IPS-15b (cell line): Measurements from ENCODE around the gene MMEL1.
"Not testable (repeated sequence)": the region's sequence is repeated elsewhere in the genome, so short reads cannot be mapped to it uniquely, and the experiment has no call there.

Experiments used
- H3K27me3 ChIP-seq: one replicate; pipeline ENCODE4 v1.6.1; 2013; ENCODE audit warnings: low read length; ENCODE audit not compliant: control insufficient read depth, insufficient read depth
- H3K36me3 ChIP-seq: one replicate; pipeline ENCODE4 v1.6.1; 2013; ENCODE audit warnings: low read length; ENCODE audit not compliant: control insufficient read depth, insufficient read depth
- H3K4me1 ChIP-seq: one replicate; pipeline ENCODE4 v1.6.1; 2013; ENCODE audit warnings: mild to moderate bottlenecking, low read length; ENCODE audit not compliant: control insufficient read depth, insufficient read depth
- H3K4me3 ChIP-seq: one replicate; pipeline ENCODE4 v1.5.1; 2013; ENCODE audit warnings: low read depth, low read length
- H3K9ac ChIP-seq: one replicate; pipeline ENCODE4 v1.6.1; 2013; ENCODE audit warnings: low read depth, mild to moderate bottlenecking, low read length
- H3K9me3 ChIP-seq: one replicate; pipeline ENCODE4 v1.6.1; 2013; ENCODE audit warnings: mild to moderate bottlenecking, low read length; ENCODE audit not compliant: control insufficient read depth, insufficient read depth

Gene MMEL1

DNA sequence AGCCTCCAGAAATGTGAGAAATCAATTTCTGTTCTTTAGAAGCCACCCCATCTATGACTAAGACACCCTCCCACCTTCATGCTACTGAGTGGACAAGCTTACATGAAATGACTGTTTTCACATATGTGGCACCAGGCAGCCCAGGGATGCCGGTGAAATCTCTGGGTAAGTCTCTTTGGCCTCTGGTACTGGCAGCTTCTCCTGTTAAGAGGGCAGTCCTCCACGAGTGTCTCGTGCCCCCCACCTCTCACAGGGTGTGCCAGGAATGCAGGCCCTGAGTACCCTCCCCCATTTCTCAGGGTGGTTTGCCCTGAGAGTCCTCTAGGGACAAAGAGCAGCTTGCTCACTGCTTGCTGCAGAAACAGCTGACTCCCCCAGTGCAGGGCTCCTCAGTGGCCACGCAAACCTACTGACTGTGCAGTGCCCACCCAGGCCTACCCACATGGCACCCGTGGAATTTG lies 49.5 kb downstream of the MMEL1 start:
- Histone ChIP-seq H3K27me3 (no peaks in the 10 kb centered on the region), H3K36me3 (no peaks in the 10 kb centered on the region), H3K9ac (no peak overlapping the region), H3K9me3 (no peaks in the 10 kb centered on the region), H3K4me3 (no peak overlapping the region), H3K4me1 (peaks cover 3% of the 10 kb centered on the region)

DNA sequence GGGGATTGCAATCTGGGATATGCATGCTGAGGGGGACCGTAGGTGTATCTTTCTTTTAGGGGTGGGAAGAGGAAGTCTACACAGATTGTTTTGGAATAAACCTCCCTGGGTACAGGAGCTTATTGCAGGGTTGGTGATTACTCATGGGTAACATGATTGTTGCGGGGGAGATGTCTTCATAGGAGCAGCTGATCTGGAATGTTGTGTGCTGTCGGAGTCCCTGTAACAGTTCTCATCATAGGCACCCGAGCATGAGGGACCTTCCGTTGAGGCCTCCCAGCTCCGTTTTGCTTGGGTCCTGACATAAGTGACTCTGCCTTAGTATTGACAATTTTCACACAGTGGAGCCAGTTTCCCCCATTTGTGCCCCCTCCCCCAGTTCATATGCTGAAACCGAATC lies 50.4 kb downstream of the MMEL1 start:
- Histone ChIP-seq H3K36me3 (no peaks in the 10 kb centered on the region), H3K4me1 (peaks cover 3% of the 10 kb centered on the region), H3K4me3 (no peak overlapping the region), H3K27me3 (no peaks in the 10 kb centered on the region), H3K9me3 (no peaks in the 10 kb centered on the region), H3K9ac (no peak overlapping the region)

DNA sequence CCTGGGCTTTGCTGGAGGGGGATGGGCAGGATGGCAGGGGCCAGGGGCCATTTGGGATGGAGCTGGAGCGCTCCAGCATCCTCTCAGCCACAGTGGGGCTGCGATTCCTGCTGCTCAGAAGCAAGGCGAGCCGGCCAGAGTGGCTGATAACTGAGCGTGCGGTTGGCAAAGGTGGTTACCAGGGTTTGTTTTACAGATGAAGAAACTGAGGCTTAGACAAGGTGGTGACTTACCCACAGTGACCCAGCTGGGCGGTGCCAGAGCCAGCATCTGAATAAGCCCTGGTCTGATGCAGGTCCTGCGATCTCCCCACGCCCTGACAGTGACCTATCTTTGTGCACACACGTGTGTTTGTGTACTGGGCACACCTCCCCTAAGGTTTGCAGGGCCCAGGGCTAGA lies 52.1 kb downstream of the MMEL1 start:
- H3K4me1 ChIP-seq, result peaks cover 3% of the 10 kb centered on the region
- no peaks in the 10 kb centered on the region for H3K36me3 ChIP-seq
- no peak overlapping the region for H3K9ac ChIP-seq
- H3K4me3 ChIP-seq, result no peak overlapping the region
- no peaks in the 10 kb centered on the region for H3K27me3 ChIP-seq
- no peaks in the 10 kb centered on the region for H3K9me3 ChIP-seq

DNA sequence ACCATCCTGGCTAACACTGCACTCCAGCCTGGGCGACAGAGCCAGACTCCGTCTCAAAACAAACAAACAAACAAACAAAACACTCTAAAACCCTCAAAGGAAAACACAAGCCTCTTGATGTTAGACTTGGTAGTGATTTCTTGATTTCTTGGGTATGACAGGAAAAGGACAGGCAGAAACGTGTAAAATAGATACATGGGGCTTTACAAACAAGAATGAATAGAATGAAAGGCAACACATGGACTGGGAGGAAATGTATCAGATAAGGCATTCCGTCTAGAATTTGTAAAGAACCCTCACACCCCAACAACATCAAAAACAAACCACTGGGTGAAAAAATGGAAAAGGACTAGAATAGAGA lies 54.1 kb downstream of the MMEL1 start:
- no peaks in the 10 kb centered on the region for H3K36me3 ChIP-seq
- no peak overlapping the region for H3K4me3 ChIP-seq
- peaks cover 3% of the 10 kb centered on the region for H3K4me1 ChIP-seq
- no peak overlapping the region for H3K9ac ChIP-seq
- H3K27me3 ChIP-seq, result no peaks in the 10 kb centered on the region
- H3K9me3 ChIP-seq, result no peaks in the 10 kb centered on the region

DNA sequence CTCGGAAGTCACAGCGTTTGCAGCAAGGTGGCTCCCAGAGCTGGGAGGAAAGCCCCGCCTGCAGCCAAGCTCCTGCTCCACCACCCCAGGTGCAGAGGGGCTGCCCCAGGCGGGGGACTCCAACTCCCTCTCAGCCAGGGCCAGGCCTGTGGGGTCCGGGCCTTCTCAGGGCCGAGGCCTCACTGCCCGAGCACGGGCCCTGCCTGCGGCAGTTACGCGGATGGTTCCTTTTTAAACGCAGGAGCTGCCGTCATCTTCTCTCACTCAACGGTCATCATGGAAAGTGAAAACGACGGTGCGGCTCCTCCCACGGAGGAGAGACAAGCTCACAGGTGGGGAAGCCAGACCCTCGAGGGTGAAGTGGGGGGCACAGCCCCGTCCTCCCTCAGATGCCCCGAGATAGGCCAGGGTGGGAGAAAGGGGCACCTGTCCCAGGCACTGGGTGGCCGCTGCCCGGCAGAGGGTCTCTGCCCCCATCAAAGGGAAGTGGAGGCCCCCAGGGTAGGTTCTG lies 55.2 kb downstream of the MMEL1 start:
- H3K4me3 ChIP-seq, H3K9me3 ChIP-seq, H3K36me3 ChIP-seq, H3K4me1 ChIP-seq, H3K27me3 ChIP-seq, H3K9ac ChIP-seq: not testable (repeated sequence)

DNA sequence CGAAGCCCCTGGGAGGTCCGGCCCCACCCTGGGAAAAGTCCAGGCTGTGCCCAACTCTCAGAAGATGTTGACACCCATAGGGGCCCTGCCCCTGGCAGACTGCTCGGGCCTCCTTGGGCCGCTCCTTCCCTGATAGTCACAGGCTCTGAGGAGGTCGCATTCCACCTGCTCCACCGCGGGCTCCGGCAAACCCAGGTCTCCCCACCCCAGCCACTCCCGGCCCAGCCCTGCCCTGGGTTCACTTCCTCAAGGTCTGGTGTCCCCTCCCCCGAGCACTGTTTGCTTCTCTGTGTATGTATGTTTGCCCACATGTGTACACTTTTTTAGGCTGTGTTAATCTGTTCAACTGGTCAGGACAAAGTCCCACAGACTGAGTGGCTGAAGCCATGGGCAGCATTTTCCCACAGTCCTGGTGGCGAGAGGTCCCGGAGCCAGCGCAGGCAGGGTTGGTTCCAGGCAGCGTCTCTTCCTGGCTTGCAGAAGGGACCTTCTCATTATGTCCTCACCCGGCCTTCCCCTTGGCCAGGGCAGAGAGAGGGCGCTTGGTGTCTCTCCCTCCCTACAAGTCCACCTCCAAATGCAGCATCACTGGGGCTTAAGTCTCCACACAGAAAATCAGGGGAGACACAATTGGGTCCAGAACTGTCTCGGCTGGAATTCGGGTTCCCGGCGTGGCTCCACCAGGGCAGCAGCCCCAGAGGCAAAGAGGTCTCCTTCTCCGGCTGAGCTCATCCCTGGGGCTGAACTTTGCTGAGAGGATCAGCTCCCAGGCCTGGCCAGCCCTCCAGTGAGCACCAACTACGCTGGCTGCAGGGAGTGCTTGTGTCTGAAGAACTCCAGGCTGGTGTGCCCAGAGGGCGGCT lies 56.8 kb downstream of the MMEL1 start:
- no peak overlapping the region for H3K4me3 ChIP-seq
- H3K27me3 ChIP-seq, result no peaks in the 10 kb centered on the region
- no peaks in the 10 kb centered on the region for H3K9me3 ChIP-seq
- no peak overlapping the region for H3K9ac ChIP-seq
- H3K4me1 ChIP-seq, result no peaks in the 10 kb centered on the region
- H3K36me3 ChIP-seq, result no peaks in the 10 kb centered on the region

DNA sequence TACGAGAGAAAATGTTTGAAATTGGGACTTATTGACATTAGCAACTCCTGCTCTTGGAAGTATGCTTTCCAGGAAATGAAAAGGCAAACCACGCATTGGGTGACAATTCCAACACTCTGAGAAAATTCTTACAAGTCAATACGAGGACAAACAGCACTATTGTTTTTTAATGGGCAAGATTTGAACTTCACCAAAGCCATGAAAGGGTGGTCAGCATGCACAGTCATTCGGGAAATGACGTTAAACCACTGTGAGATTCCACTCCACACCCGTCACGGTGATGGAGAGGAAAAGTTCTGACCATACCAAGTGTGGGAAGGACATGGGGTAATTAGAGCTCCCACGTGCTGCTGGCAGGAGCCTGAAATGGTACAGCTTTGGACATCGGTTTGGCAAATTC lies 58.5 kb downstream of the MMEL1 start:
- H3K9ac ChIP-seq, result no peak overlapping the region
- H3K36me3 ChIP-seq, result no peaks in the 10 kb centered on the region
- no peaks in the 10 kb centered on the region for H3K9me3 ChIP-seq
- H3K4me1 ChIP-seq, result no peaks in the 10 kb centered on the region
- H3K4me3 ChIP-seq, result no peak overlapping the region
- H3K27me3 ChIP-seq, result no peaks in the 10 kb centered on the region

DNA sequence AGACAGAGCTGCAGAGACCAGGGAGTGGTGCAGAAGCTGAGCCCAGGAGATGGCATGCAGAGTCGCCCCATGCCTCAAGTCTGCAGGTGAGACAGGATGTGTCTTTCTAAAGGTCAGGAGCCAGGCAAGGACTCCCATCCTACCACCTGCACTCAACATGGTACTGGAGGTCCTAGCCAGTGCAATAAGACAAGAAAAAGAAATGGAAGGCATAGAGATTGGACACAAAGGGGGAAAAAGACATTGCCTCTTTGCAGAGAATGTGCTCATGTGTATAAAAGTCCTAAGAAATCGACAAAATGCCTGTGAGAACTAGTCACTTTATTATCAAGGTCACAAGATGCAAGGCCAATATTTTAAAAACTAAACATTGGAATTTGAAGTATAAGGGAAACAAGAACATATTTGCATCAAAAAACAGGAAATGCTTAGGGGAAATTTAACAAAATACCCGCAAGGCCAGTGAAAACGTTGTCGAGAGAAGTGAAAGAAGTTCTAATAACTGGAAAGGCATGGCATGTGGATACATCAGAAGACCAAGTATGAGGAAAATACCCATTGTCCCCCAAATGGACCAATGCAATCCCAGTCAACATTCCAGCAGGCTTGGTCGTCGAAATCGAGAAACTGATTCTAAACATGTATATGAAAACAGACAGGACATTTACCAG lies 59.4 kb downstream of the MMEL1 start:
- Histone ChIP-seq H3K9me3 (no peaks in the 10 kb centered on the region), H3K27me3 (no peaks in the 10 kb centered on the region), H3K36me3 (no peaks in the 10 kb centered on the region), H3K4me1 (no peaks in the 10 kb centered on the region), H3K9ac (no peak overlapping the region), H3K4me3 (no peak overlapping the region)

DNA sequence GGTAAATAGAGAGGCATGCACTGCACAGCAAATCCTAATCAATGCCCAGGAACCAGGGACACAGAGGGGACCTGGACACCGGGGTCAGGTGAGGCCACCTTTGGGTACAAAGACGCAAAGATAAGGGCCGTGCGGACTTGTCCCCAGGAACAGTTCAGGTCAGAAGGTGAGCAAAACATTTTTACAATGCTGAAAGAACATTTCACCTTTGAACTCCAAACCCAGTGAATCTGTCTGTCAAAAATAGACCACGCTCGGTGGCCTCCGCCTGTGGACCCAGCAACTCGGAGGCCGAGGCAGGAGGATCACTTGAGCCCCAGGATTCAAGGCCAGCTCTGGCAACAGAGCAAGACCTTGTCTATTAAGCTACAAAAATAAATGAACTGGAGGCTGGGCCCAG lies 61.5 kb downstream of the MMEL1 start:
- Histone ChIP-seq H3K9ac (no peak overlapping the region), H3K4me3 (no peak overlapping the region), H3K9me3 (no peaks in the 10 kb centered on the region), H3K27me3 (no peaks in the 10 kb centered on the region), H3K36me3 (no peaks in the 10 kb centered on the region), H3K4me1 (no peaks in the 10 kb centered on the region)

DNA sequence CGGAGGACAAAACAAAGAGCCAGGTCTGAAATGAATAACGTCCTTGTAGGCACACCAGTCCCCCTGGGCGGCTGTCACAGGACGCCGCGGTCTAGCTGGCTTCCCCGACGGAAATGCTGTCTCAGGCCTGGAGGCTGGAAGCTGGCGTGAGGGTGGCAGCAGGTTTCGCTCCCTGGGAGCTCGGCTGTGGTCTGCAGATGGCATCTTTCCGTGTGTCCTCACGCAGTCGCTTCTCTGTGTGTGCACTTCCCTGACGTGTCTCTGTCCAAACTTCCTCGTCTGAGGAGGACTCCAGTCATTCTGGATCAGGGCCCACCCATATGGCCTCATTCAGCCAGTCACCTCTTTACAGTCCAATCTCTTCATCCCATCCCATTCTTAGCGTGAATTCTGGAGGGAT lies 62.5 kb downstream of the MMEL1 start:
- H3K9ac ChIP-seq, result peak overlapping the region; percentile 4
- H3K4me1 ChIP-seq, result no peaks in the 10 kb centered on the region
- H3K4me3 ChIP-seq, result no peak overlapping the region
- no peaks in the 10 kb centered on the region for H3K36me3 ChIP-seq
- H3K27me3 ChIP-seq, result no peaks in the 10 kb centered on the region
- no peaks in the 10 kb centered on the region for H3K9me3 ChIP-seq

DNA sequence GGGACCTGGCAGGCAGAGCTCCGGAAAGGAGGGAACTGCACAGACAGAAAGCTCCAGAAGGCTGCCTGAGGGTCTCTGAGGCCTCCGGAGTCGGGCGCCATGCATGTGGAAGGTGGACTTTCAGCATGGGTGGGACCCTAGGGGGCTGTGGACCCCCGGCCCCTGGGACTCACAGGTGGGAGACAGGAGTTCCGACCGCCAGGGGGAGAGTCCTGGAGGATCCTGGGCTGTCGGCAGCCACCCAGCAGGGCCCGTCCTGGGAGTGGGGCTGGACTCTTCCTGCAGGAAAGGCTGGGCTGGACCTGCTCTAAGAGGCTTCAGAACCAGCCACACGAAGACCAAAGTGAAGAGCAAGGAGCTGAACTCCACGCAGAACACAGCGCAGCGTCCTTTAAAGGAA lies 63.1 kb downstream of the MMEL1 start:
- H3K27me3 ChIP-seq, H3K9me3 ChIP-seq, H3K9ac ChIP-seq, H3K4me1 ChIP-seq, H3K4me3 ChIP-seq, H3K36me3 ChIP-seq: not testable (repeated sequence)

DNA sequence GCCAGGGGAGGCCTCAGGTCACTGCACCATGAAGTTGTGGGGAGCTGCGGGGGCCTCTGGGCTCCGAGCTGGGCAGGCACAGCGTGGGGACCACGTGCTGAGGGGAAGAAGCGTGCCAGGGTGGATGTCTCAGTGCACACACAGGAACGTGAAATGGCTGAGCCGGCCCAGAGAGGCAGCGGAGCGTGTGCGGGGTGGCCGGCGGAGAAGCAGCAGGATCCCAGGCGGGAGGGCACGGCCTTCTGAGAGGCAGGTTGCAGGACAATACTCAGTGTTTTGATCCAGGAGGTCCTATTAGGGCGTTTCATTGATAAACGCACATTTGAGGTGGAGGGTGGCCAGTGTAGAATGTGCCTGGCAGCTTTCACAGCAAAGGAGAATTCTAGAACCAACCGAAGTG lies 63.8 kb downstream of the MMEL1 start:
- Histone ChIP-seq H3K4me3 (no peak overlapping the region), H3K9me3 (no peaks in the 10 kb centered on the region), H3K27me3 (no peaks in the 10 kb centered on the region), H3K4me1 (no peaks in the 10 kb centered on the region), H3K9ac (no peak overlapping the region), H3K36me3 (no peaks in the 10 kb centered on the region)
